Femur (tissue), 1 donor: ENCODE measurements around the gene RPP25L.

Source experiments
- DNase-seq: peaks from one replicate; pipeline ENCODE4 v3.0.0-alpha.2; 2017

RPP25L gene

GRCh38 chr9:34582787-34583186, 29.1 kb downstream of the RPP25L start:
- DNase-seq: no peak

GRCh38 chr9:34581318-34581717, 30.6 kb downstream of the RPP25L start:
- no peak for DNase-seq

- DNase-seq: no peak
These were observed 31.5 kb downstream of the RPP25L start for GRCh38 chr9:34580358-34580757.

- DNase-seq: no peak
These were observed 32.1 kb downstream of the RPP25L start for GRCh38 chr9:34579808-34580163.

GRCh38 chr9:34579104-34579807, 32.6 kb downstream of the RPP25L start:
- no peak for DNase-seq

GRCh38 chr9:34578241-34579103, 33.4 kb downstream of the RPP25L start:
- peak; percentile 70 for DNase-seq

GRCh38 chr9:34577400-34578240, 34.3 kb downstream of the RPP25L start:
- peak; percentile 90 for DNase-seq

- peak; percentile 62 for DNase-seq
These were observed 35.1 kb downstream of the RPP25L start for GRCh38 chr9:34576597-34577399.

GRCh38 chr9:34575862-34576596, 35.9 kb downstream of the RPP25L start:
- no peak for DNase-seq

GRCh38 chr9:34575241-34575640, 36.7 kb downstream of the RPP25L start:
- no peak for DNase-seq

GRCh38 chr9:34574571-34574970, 37.3 kb downstream of the RPP25L start:
- DNase-seq: peak; percentile 67

- DNase-seq: no peak
These were observed 38.1 kb downstream of the RPP25L start for GRCh38 chr9:34573599-34574325.

- no peak for DNase-seq
These were observed 39.3 kb downstream of the RPP25L start for GRCh38 chr9:34572628-34573027.

- DNase-seq: no peak
These were observed 39.8 kb downstream of the RPP25L start for GRCh38 chr9:34572092-34572491.

GRCh38 chr9:34571481-34571810, 40.5 kb downstream of the RPP25L start:
- no peak for DNase-seq

GRCh38 chr9:34570809-34571480, 41.0 kb downstream of the RPP25L start:
- no peak for DNase-seq

GRCh38 chr9:34570376-34570775, 41.5 kb downstream of the RPP25L start:
- DNase-seq: peak; percentile 53

GRCh38 chr9:34568774-34569173, 43.1 kb downstream of the RPP25L start:
- no peak for DNase-seq

- no peak for DNase-seq
These were observed 43.8 kb downstream of the RPP25L start for GRCh38 chr9:34568133-34568532.

- DNase-seq: no peak
These were observed 44.9 kb downstream of the RPP25L start for GRCh38 chr9:34566972-34567371.

GRCh38 chr9:34566322-34566721, 45.6 kb downstream of the RPP25L start:
- DNase-seq: peak; percentile 70
